ENCODE data around the gene TRAK2.

DNA sequence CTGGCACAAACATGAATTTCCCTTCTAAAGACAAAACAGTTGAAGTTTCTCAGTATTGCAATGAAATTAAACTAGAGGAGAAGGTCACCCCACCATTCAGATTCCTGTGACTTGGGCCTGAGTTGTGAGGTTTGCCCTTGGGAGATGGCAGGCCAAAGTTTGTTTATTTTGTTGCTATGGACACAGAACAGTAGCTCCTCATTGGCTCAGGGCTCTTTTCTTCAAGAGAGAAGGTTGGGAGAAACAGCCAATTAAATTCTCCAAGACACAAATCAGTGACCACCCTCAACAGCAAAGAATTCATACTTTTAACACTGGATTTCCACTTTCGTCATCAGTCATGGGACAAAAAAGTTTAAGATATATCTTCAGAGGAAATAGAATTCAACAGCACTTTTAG lies 94.0 kb downstream of the TRAK2 start, which contains the start of gene FLACC1:
- TF ChIP-seq, protein P1, sequence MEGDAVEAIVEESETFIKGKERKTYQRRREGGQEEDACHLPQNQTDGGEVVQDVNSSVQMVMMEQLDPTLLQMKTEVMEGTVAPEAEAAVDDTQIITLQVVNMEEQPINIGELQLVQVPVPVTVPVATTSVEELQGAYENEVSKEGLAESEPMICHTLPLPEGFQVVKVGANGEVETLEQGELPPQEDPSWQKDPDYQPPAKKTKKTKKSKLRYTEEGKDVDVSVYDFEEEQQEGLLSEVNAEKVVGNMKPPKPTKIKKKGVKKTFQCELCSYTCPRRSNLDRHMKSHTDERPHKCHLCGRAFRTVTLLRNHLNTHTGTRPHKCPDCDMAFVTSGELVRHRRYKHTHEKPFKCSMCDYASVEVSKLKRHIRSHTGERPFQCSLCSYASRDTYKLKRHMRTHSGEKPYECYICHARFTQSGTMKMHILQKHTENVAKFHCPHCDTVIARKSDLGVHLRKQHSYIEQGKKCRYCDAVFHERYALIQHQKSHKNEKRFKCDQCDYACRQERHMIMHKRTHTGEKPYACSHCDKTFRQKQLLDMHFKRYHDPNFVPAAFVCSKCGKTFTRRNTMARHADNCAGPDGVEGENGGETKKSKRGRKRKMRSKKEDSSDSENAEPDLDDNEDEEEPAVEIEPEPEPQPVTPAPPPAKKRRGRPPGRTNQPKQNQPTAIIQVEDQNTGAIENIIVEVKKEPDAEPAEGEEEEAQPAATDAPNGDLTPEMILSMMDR (conservative IDR thresholded peaks at IDR 0.05 in 1 of 2, IDR thresholded peaks at IDR 0.05 in 1 of 2; ENCODE audit: low read depth in 1 of 2, low read length in 2 of 2): no peak
- TF ChIP-seq EZH2 (IDR thresholded peaks at IDR 0.05; ENCODE audit: low read length, missing control alignments): no peak

Measured in fibroblast of lung (primary cell).